ENCODE data around the gene DLG5.

- no peak for TF ChIP-seq CTCF (conservative IDR thresholded peaks at IDR 0.05)
- no peak for TF ChIP-seq ZFX (IDR thresholded peaks at IDR 0.05)
These were observed 109.0 kb downstream of the DLG5 start for GRCh38 chr10:77817541-77817940.
